A549 (cell line): ENCODE data around the gene TRIM65. TPM values are rescaled to one million over a fixed set of nuclear protein-coding genes. Genes with fewer than 3 reads are reported as not detected.
"Not testable (repeated sequence)": the region's sequence is repeated elsewhere in the genome, so short reads cannot be mapped to it uniquely, and the experiment has no call there.

ENCODE experiments used
- ATAC-seq, 2 experiments: fragments of 200-7000 bp in 1 of 2; fragments of >200 bp in 1 of 2; cut with Nextera tagmentation in 1 of 2; cut with Tn5 transposase in 1 of 2; 3 replicates each; pipeline versions ENCODE4 v1.8.0 to v1.9.1; 2018 to 2020; ENCODE audit warnings: mild to moderate bottlenecking in 1 of 2, moderate library complexity in 1 of 2
- CTCF ChIA-PET: fragments of 300-600 bp; sonication (Branson Sonifier 250); formaldehyde crosslinking; extraction: SDS; loops from one replicate; lab custom pipeline; 2021; ENCODE audit warnings: antibody characterized with exemption, inconsistent platforms; lab: Yijun Ruan, JAX
- POLR2A ChIA-PET: fragments of 350-600 bp; formaldehyde crosslinking; extraction: SDS; loops from one replicate; lab custom pipeline; 2021; ENCODE audit warnings: antibody characterized with exemption, inconsistent platforms; lab: Yijun Ruan, JAX
- DNase-seq, 2 experiments: peaks; one replicate each; pipeline versions ENCODE4 v3.0.0 to v3.0.0-alpha.2; 2011 to 2016; ENCODE audit warnings: low read depth in 1 of 2, low spot score in 1 of 2
- FAIRE-seq: peaks from 2 replicates; lab custom pipeline; 2011; peaks lifted over from hg19 to GRCh38; lab: Jason Lieb, UNC
- H3K27ac ChIP-seq, 2 experiments: fragments of >200 bp; sonication (Bioruptor Twin); formaldehyde crosslinking; 3 replicates each; pipeline ENCODE4 v1.5.1; 2016 to 2017
- H3K4me1 ChIP-seq: fragments of >200 bp; sonication (Bioruptor Twin); formaldehyde crosslinking; 3 replicates; pipeline ENCODE4 v1.6.1; 2016
- H3K4me2 ChIP-seq: fragments of >200 bp; sonication (Bioruptor Twin); formaldehyde crosslinking; 3 replicates; pipeline ENCODE4 v1.6.1; 2016
- H3K4me3 ChIP-seq: fragments of >200 bp; sonication (Bioruptor Twin); formaldehyde crosslinking; 3 replicates; pipeline ENCODE4 v1.5.1; 2016
- H3K9me3 ChIP-seq: fragments of >200 bp; sonication (Bioruptor Twin); formaldehyde crosslinking; 3 replicates; pipeline ENCODE4 v1.6.1; 2016
- CEBPB ChIP-seq, 2 experiments: fragments of >200 bp in 1 of 2; sonication (Bioruptor Twin) in 1 of 2; formaldehyde crosslinking in 1 of 2; IDR thresholded peaks; 2 replicates each; pipeline ENCODE4 v1.6.1; 2012 to 2016
- CHD2 ChIP-seq: fragments of 150-350 bp; IDR thresholded peaks from 2 replicates; pipeline ENCODE4 v1.6.1; 2014; ENCODE audit warnings: low read length; ENCODE audit not compliant: partially characterized antibody
- CHD4 ChIP-seq: fragments of 200-600 bp; sonication (generic); IDR thresholded peaks from 2 replicates; pipeline ENCODE4 v1.6.1; 2016; ENCODE audit warnings: antibody characterized with exemption, mild to moderate bottlenecking, borderline replicate concordance
- CTCF ChIP-seq: fragments of >200 bp; sonication (Bioruptor Twin); formaldehyde crosslinking; IDR thresholded peaks from 3 replicates; pipeline ENCODE4 v1.5.1; 2016
- ESRRA ChIP-seq: fragments of 150-350 bp; IDR thresholded peaks from 2 replicates; pipeline ENCODE4 v1.6.1; 2014; ENCODE audit warnings: mild to moderate bottlenecking, low read length, borderline replicate concordance
- FOSL2 ChIP-seq, 2 experiments: fragments of 450-650 bp in 1 of 2; fragments of >200 bp in 1 of 2; sonication (Bioruptor Twin) in 1 of 2; formaldehyde crosslinking; IDR thresholded peaks; 2 replicates each; pipeline versions ENCODE4 v1.5.0 to v1.6.1; 2016 to 2020; ENCODE audit warnings: mild to moderate bottlenecking in 1 of 2, moderate library complexity in 1 of 2
- HOXA7 ChIP-seq: fragments of 250-450 bp; sonication (Bioruptor Pico); IDR thresholded peaks from 2 replicates; pipeline ENCODE4 v1.5.0; 2020; ENCODE audit warnings: mild to moderate bottlenecking, moderate library complexity
- MAFK ChIP-seq: fragments of 450-650 bp; IDR thresholded peaks from 2 replicates; pipeline ENCODE4 v1.6.1; 2014; ENCODE audit not compliant: partially characterized antibody
- MYC ChIP-seq: IDR thresholded peaks from 2 replicates; pipeline ENCODE4 v1.6.1; 2012; ENCODE audit warnings: mild to moderate bottlenecking, inconsistent platforms, low read length, improper control_type of control experiment, borderline replicate concordance
- PHF8 ChIP-seq: fragments of 200-600 bp; sonication (generic); IDR thresholded peaks from 2 replicates; pipeline ENCODE4 v1.6.1; 2016; ENCODE audit warnings: low read depth, mild to moderate bottlenecking, antibody characterized with exemption, moderate library complexity, borderline replicate concordance
- POLR2A ChIP-seq: IDR thresholded peaks from 2 replicates; pipeline ENCODE4 v1.6.1; 2012; ENCODE audit warnings: mild to moderate bottlenecking, low read length
- ZC3H11A ChIP-seq: fragments of 450-650 bp; IDR thresholded peaks from 2 replicates; pipeline ENCODE4 v1.6.1; 2014; ENCODE audit warnings: antibody characterized with exemption, mild to moderate bottlenecking
- ZNF302 ChIP-seq: fragments of 250-450 bp; sonication (Bioruptor Pico); IDR thresholded peaks from 2 replicates; pipeline ENCODE4 v1.9.0; 2021; ENCODE audit warnings: inconsistent platforms, mild to moderate bottlenecking, moderate library complexity
- WGBS: methylation state at CpG from one replicate; pipeline ENCODE4 v1.1.6; 2017; ENCODE audit errors: missing lambda C conversion rate; 5-methylcytosine and 5-hydroxymethylcytosine counted together
- polyA plus RNA-seq, 4 experiments: library from polyadenylated mRNA; depleted of rRNA in 3 of 4; stranded (reverse); fragments of >200 nt; fragmentation: RNase III in 1 of 4; extraction: RNeasy Plus Mini Kit Qiagen cat#74134 plus additional on column Dnase treatment in 1 of 4; gene quantifications; 2 replicates in 3 of 4; 3 replicates in 1 of 4; pipeline ENCODE4 v1.2.3, GENCODE V29; 2011 to 2017
- TF ChIP-seq, protein P1 (sequence below): IDR thresholded peaks from 2 replicates; pipeline ENCODE4 v1.6.1; 2012

Gene TRIM65
- polyA plus RNA-seq, 2 of the 4 experiments (the other 2 are of a cell fraction), result 13.5 to 30.2 TPM

- Histone ChIP-seq H3K4me2 (peak overlapping the region; percentile 91), H3K27ac (peak overlapping the region; percentile 83 to 88), H3K4me3 (peak overlapping the region; percentile 58), H3K4me1 (peaks cover 19% of the 10 kb centered on the region), H3K9me3 (no peaks in the 10 kb centered on the region)
- WGBS, result 3% methylated on average over 12 of the region's 19 CpGs
- ChIA-PET CTCF (interaction anchor here (0.9 to 37.0 kb wide), 15 partner anchors 9 to 147 kb away, joined by 3 to 691 read pairs (median 7); partner anchors contain the start of genes GALK1, TRIM47, TRIM65 and UNC13D), POLR2A (interaction anchor here (0.6 to 2.8 kb wide), 25 partner anchors 8 to 1110 kb away, joined by 3 to 68 read pairs (median 5); partner anchors contain the start of genes EXOC7, GALK1, TRIM47 and TRIM65)
- DNase-seq (peak in 1 of 2 experiments; percentile 58), ATAC-seq (peak; percentile 27 to 37; a peak in 5 of 6 replicates), FAIRE-seq (no peak)
- no peak for TF ChIP-seq HOXA7 (CRISPR knock-in tag)
- no peak for TF ChIP-seq ESRRA
- TF ChIP-seq CHD2, result peak; percentile 17
- no peak for TF ChIP-seq ZNF302 (CRISPR knock-in tag)
- TF ChIP-seq PHF8, result peak; percentile 28; the same call in 1 of the 2 replicates
- TF ChIP-seq CEBPB (IDR thresholded peaks at IDR 0.05), result no peak
- TF ChIP-seq POLR2A, result peak; percentile 39; the same call in 1 of the 2 replicates
Observed at GRCh38 chr17:75854881-75855309, 41.9 kb downstream of the TRIM65 start.

DNA sequence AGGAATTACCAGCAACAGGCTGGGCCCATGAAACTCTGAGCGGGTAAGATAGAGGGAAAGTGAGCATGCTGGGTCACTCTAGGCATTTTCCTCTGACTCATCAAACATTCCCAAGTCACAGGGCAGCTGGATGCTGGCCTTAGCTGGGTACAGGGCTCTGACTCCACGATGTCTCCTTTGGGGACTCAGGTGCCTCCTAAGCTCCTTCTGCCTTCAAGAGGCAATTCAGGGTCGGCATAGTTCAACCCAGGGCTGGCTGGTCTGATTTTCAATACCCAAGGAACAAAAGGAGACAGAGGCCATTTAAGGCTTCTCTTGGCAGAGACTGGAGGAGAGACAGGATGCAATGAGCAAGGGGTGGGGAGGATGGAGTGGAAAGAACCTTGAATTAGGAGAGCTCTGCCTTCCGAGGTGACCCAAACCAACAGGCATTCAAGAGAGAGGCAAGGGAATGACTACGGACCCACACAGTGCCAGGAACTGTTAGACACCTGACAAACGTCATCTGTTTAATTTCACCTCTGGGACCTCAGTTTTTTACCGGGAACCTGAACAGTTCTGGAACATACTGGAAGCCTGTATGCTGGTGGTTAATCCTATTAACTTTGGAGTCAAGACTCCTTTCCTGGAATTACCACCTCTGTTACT, 42.5 kb downstream of the TRIM65 start:
- ChIA-PET POLR2A (interaction anchor here (0.6 to 2.8 kb wide), 7 partner anchors 9 to 411 kb away, joined by 3 to 68 read pairs (median 8); partner anchors contain the start of genes RECQL5, SAP30BP, TRIM47 and UBALD2), CTCF (interaction anchor here (0.6 to 37.0 kb wide), 10 partner anchors 8 to 148 kb away, joined by 3 to 691 read pairs (median 6); partner anchors contain the start of genes TRIM47, TRIM65 and UNC13D)
- FAIRE-seq (no peak), DNase-seq (peak; percentile 54 to 80), ATAC-seq (peak; percentile 7 to 15; a peak in 1 of 6 replicates)
- H3K4me2 ChIP-seq, result peak overlapping the region; percentile 91
- H3K27ac ChIP-seq, result peak overlapping the region; percentile 83 to 88
- 15% methylated on average over 7 of the region's 7 CpGs for WGBS
- peaks cover 19% of the 10 kb centered on the region for H3K4me1 ChIP-seq
- no peaks in the 10 kb centered on the region for H3K9me3 ChIP-seq
- H3K4me3 ChIP-seq, result peak overlapping the region; percentile 58
- TF ChIP-seq FOSL2 (IDR thresholded peaks at IDR 0.05), result no peak
- peak; percentile 62 for TF ChIP-seq FOSL2 (CRISPR knock-in tag; IDR thresholded peaks at IDR 0.05)
- peak; percentile 51 for TF ChIP-seq MAFK
- TF ChIP-seq, protein P1, sequence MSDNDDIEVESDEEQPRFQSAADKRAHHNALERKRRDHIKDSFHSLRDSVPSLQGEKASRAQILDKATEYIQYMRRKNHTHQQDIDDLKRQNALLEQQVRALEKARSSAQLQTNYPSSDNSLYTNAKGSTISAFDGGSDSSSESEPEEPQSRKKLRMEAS, result no peak
- TF ChIP-seq MYC, result no peak

GRCh38 chr17:75853433-75853832, 43.3 kb downstream of the TRIM65 start:
- H3K4me2 ChIP-seq, result peak overlapping the region; percentile 91
- no peak overlapping the region for H3K4me3 ChIP-seq
- ChIA-PET POLR2A (interaction anchor here (0.6 to 2.6 kb wide), 3 partner anchors 39 to 186 kb away, joined by 4 to 68 read pairs (median 4); partner anchors contain the start of genes RECQL5 and SAP30BP), CTCF (interaction anchor here (0.6 to 37.0 kb wide), 11 partner anchors 8 to 116 kb away, joined by 3 to 691 read pairs (median 4); partner anchors contain the start of genes TRIM47, TRIM65 and UNC13D)
- TF ChIP-seq ZC3H11A (no peak), CTCF (no peak), CHD4 (no peak)
- WGBS, result 70% methylated on average over 7 of the region's 7 CpGs
- FAIRE-seq, result no peak
- DNase-seq, result no peak
- H3K9me3 ChIP-seq, result no peaks in the 10 kb centered on the region
- no peak for ATAC-seq
- peaks cover 22% of the 10 kb centered on the region for H3K4me1 ChIP-seq
- peak overlapping the region in 1 of 2 experiments; percentile 88; a peak in 2 of 6 replicates for H3K27ac ChIP-seq

DNA sequence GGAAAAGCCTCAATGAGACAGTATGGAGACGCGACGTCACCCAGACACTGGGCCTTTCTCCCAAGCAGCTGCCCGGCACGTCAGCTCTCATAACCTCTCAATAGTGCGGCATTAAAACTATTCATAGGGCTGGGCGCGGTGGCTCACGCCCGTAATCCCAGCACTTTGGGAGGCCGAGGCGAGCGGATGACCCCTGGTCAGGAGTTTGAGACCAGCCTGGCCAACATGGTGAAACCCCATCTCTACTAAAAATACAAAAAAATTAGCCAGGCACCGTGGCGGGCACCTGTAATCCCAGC, 45.1 kb downstream of the TRIM65 start:
- peaks cover 31% of the 10 kb centered on the region for H3K4me1 ChIP-seq
- H3K27ac ChIP-seq, H3K4me3 ChIP-seq, FAIRE-seq, H3K9me3 ChIP-seq, ATAC-seq, DNase-seq, H3K4me2 ChIP-seq: not testable (repeated sequence)
- ChIA-PET CTCF (interaction anchor here (1.5 to 37.0 kb wide), 4 partner anchors 10 to 87 kb away, joined by 6 to 691 read pairs (median 168); partner anchors contain the start of genes GALK1 and TRIM47), POLR2A (interaction anchor here (1.7 kb wide), 1 partner anchor 72 kb away, joined by 4 read pairs; no protein-coding TSS in a partner anchor)
- 97% methylated on average over 15 of the region's 15 CpGs for WGBS
